RWPE2 (cell line): ENCODE measurements around the gene NANOS3.

Experiments used
- ATAC-seq: fragments of 200-7000 bp; cut with Tn5 transposase; 3 replicates; pipeline ENCODE4 v1.9.1; 2021; ENCODE audit warnings: low read depth
- DNase-seq: peaks from one replicate; pipeline ENCODE4 v3.0.0-alpha.2; 2020; ENCODE audit warnings: low spot score
- H3K27ac ChIP-seq: fragments of 450-650 bp; 2 replicates; pipeline ENCODE4 v1.5.1; 2017; ENCODE audit warnings: mild to moderate bottlenecking; ENCODE audit not compliant: poor library complexity, severe bottlenecking
- H3K27me3 ChIP-seq: fragments of 250-450 bp; sonication (Bioruptor Pico); 2 replicates; pipeline ENCODE4 v1.5.1; 2021; ENCODE audit warnings: mild to moderate bottlenecking, moderate library complexity; ENCODE audit not compliant: insufficient read depth, poor library complexity, severe bottlenecking
- H3K36me3 ChIP-seq: fragments of 250-450 bp; sonication (Bioruptor Pico); 2 replicates; pipeline ENCODE4 v1.5.1; 2020; ENCODE audit warnings: low read depth, mild to moderate bottlenecking, moderate library complexity
- H3K4me1 ChIP-seq: fragments of 250-450 bp; sonication (Bioruptor Pico); 2 replicates; pipeline ENCODE4 v1.5.1; 2021; ENCODE audit warnings: mild to moderate bottlenecking, moderate library complexity; ENCODE audit not compliant: insufficient read depth, poor library complexity, severe bottlenecking
- H3K4me3 ChIP-seq: fragments of 250-450 bp; sonication (Bioruptor Pico); 2 replicates; pipeline ENCODE4 v1.5.1; 2021; ENCODE audit warnings: mild to moderate bottlenecking, moderate library complexity; ENCODE audit not compliant: severe bottlenecking
- H3K9me3 ChIP-seq: fragments of 250-450 bp; sonication (Bioruptor Pico); 2 replicates; pipeline ENCODE4 v1.5.1; 2021; ENCODE audit warnings: mild to moderate bottlenecking, moderate library complexity; ENCODE audit not compliant: severe bottlenecking
- TF ChIP-seq, protein P1 (sequence below): fragments of 450-650 bp; IDR thresholded peaks from one replicate; pipeline ENCODE4 v1.5.1; 2017; ENCODE audit warnings: mild to moderate bottlenecking, moderate library complexity; ENCODE audit not compliant: poor library complexity, severe bottlenecking

NANOS3 gene

GRCh38 chr19:13884726-13885591 lies 8.0 kb downstream of the NANOS3 start:
- ATAC-seq (no peak), DNase-seq (no peak)
- Histone ChIP-seq H3K4me3 (no peak overlapping the region), H3K36me3 (no peaks in the 10 kb centered on the region), H3K27me3 (no peaks in the 10 kb centered on the region), H3K9me3 (no peaks in the 10 kb centered on the region), H3K27ac (no peak overlapping the region), H3K4me1 (peaks cover 11% of the 10 kb centered on the region)
- TF ChIP-seq, protein P1, sequence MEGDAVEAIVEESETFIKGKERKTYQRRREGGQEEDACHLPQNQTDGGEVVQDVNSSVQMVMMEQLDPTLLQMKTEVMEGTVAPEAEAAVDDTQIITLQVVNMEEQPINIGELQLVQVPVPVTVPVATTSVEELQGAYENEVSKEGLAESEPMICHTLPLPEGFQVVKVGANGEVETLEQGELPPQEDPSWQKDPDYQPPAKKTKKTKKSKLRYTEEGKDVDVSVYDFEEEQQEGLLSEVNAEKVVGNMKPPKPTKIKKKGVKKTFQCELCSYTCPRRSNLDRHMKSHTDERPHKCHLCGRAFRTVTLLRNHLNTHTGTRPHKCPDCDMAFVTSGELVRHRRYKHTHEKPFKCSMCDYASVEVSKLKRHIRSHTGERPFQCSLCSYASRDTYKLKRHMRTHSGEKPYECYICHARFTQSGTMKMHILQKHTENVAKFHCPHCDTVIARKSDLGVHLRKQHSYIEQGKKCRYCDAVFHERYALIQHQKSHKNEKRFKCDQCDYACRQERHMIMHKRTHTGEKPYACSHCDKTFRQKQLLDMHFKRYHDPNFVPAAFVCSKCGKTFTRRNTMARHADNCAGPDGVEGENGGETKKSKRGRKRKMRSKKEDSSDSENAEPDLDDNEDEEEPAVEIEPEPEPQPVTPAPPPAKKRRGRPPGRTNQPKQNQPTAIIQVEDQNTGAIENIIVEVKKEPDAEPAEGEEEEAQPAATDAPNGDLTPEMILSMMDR, result no peak

DNA sequence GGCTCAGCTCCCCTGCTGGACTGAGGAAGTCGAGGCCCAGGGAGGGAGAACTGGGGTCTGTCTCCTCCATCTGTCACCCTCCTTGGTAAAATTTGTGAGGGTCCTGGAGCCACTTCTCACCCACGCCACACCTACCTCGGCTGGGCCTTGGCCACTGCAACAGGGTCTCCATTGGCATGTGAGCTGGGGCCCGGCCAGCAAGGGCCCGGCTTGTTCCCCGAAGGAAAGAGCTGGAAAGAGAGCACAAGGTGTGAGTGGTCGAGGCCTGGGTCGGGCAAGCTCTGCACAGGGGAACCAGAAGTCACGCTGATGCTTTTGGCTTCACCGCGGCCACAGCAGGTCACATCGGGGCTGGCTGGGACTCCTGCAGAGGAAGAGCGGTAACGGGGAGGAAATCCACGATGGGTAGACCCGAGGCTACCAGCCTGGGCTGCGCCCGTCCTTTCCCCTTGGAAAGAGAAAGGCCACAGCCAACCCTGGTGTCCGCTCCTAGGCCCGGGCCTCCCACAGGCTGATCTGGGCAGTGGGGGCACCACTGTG lies 9.0 kb downstream of the NANOS3 start:
- Histone ChIP-seq H3K4me1 (peaks cover 6% of the 10 kb centered on the region), H3K27ac (no peak overlapping the region), H3K9me3 (no peaks in the 10 kb centered on the region), H3K27me3 (no peaks in the 10 kb centered on the region), H3K4me3 (no peak overlapping the region), H3K36me3 (no peaks in the 10 kb centered on the region)
- DNase-seq (no peak), ATAC-seq (no peak)
- TF ChIP-seq, protein P1, result no peak

GRCh38 chr19:13887018-13887436 lies 10.1 kb downstream of the NANOS3 start:
- Histone ChIP-seq H3K4me3 (no peak overlapping the region), H3K9me3 (no peaks in the 10 kb centered on the region), H3K36me3 (no peaks in the 10 kb centered on the region), H3K27me3 (no peaks in the 10 kb centered on the region), H3K4me1 (peaks cover 6% of the 10 kb centered on the region), H3K27ac (no peak overlapping the region)
- no peak for DNase-seq
- ATAC-seq, result 0 out of 3 replicates have a peak, but pooled peaks have one; percentile 20
- TF ChIP-seq, protein P1, result no peak

- H3K36me3 ChIP-seq, result no peaks in the 10 kb centered on the region
Measured at GRCh38 chr19:13887517-13887916, 10.6 kb downstream of the NANOS3 start.

More at GRCh38 chr19:13887517-13887916, 10.6 kb downstream of the NANOS3 start:
- Histone ChIP-seq H3K27me3 (no peaks in the 10 kb centered on the region), H3K4me1 (peaks cover 6% of the 10 kb centered on the region), H3K4me3 (no peak overlapping the region), H3K27ac (no peak overlapping the region), H3K9me3 (no peaks in the 10 kb centered on the region)
- no peak for DNase-seq
- ATAC-seq, result peak; percentile 20; the same call in 1 of the 3 replicates
- TF ChIP-seq, protein P1, result no peak
